IPS-15b (cell line): ENCODE measurements around the gene TULP3.

Source experiments
- H3K27me3 ChIP-seq: one replicate; pipeline ENCODE4 v1.6.1; 2013; ENCODE audit warnings: low read length; ENCODE audit not compliant: control insufficient read depth, insufficient read depth
- H3K36me3 ChIP-seq: one replicate; pipeline ENCODE4 v1.6.1; 2013; ENCODE audit warnings: low read length; ENCODE audit not compliant: control insufficient read depth, insufficient read depth
- H3K4me1 ChIP-seq: one replicate; pipeline ENCODE4 v1.6.1; 2013; ENCODE audit warnings: mild to moderate bottlenecking, low read length; ENCODE audit not compliant: control insufficient read depth, insufficient read depth
- H3K4me3 ChIP-seq: one replicate; pipeline ENCODE4 v1.5.1; 2013; ENCODE audit warnings: low read depth, low read length
- H3K9ac ChIP-seq: one replicate; pipeline ENCODE4 v1.6.1; 2013; ENCODE audit warnings: low read depth, mild to moderate bottlenecking, low read length
- H3K9me3 ChIP-seq: one replicate; pipeline ENCODE4 v1.6.1; 2013; ENCODE audit warnings: mild to moderate bottlenecking, low read length; ENCODE audit not compliant: control insufficient read depth, insufficient read depth

TULP3 gene

DNA sequence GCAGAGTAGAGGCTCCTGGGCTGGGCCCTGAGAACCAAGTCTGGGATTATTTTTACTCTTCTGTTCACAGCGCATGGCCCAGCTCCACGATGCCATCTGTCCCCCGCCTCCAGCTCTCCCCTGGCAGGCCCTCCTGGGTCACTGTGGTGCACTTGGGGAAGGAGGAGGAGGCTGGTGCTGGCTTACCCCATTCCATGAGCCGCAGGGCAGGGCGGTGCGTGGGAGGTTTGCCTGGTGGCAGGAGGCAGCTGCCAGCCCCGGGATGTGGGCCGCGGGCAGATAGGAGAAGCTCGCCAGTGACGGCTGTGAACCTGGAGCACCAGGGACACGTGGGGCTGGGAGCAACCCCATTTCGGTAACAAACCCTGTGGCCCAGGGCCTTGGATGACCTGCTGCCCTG is 91.7 kb downstream of the TULP3 start:
- H3K9ac ChIP-seq, result no peak overlapping the region
- peaks cover 25% of the 10 kb centered on the region for H3K36me3 ChIP-seq

GRCh38 chr12:2984249-2984648 is 93.6 kb downstream of the TULP3 start:
- Histone ChIP-seq H3K36me3 (peaks cover 23% of the 10 kb centered on the region), H3K9ac (no peak overlapping the region), H3K9me3 (no peaks in the 10 kb centered on the region), H3K27me3 (no peaks in the 10 kb centered on the region), H3K4me1 (no peaks in the 10 kb centered on the region), H3K4me3 (no peak overlapping the region)

More for the DNA sequence above, 91.7 kb downstream of the TULP3 start:
- Histone ChIP-seq H3K4me1 (no peaks in the 10 kb centered on the region), H3K27me3 (no peaks in the 10 kb centered on the region), H3K4me3 (no peak overlapping the region), H3K9me3 (no peaks in the 10 kb centered on the region)

DNA sequence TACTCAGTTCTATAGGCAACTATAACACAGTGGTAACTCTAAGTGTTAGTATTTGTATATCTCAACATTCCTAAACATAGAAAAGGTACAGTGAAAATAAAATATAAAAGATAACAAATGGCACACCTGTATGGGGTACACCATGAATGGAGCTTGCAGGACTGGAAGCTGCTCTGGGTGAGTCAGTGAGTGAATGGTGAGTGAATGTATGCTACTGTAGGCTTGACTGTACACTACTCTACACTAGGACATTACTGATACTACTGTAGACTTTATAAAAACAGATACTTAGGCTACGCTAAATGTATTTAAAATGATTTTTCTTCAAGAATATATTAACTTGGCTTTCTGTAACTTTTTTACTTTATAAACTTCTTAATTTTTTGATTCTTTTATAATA is 94.0 kb downstream of the TULP3 start:
- H3K36me3 ChIP-seq, result peaks cover 18% of the 10 kb centered on the region
- H3K9ac ChIP-seq, result no peak overlapping the region
- peaks cover 1% of the 10 kb centered on the region for H3K9me3 ChIP-seq
- H3K4me1 ChIP-seq, result no peaks in the 10 kb centered on the region
- no peak overlapping the region for H3K4me3 ChIP-seq
- no peaks in the 10 kb centered on the region for H3K27me3 ChIP-seq

DNA sequence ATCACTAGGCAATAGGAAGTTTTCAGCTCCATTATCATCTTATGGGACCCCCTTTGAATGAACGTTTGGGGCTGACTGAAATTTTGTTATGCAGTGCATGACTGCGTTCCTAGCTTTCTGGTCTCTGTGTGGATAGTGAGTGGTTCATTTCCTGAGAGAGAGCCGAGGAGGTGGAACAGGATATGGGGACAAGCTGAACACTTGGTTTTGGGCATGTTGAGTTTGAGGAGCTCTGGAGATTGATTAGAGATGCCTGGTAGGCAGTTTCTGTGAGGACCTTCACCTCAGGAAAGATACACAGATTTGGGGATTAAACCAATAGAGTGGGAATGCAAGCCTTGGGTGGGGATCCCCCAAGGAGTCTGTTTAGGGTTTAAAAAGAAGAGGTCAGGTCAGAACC is 96.2 kb downstream of the TULP3 start:
- H3K27me3 ChIP-seq, result no peaks in the 10 kb centered on the region
- H3K9ac ChIP-seq, result no peak overlapping the region
- H3K4me1 ChIP-seq, result no peaks in the 10 kb centered on the region
- peaks cover 4% of the 10 kb centered on the region for H3K9me3 ChIP-seq
- no peak overlapping the region for H3K4me3 ChIP-seq
- H3K36me3 ChIP-seq, result peaks cover 6% of the 10 kb centered on the region

GRCh38 chr12:2988494-2988893 is 97.8 kb downstream of the TULP3 start:
- H3K27me3 ChIP-seq, result no peaks in the 10 kb centered on the region
- no peaks in the 10 kb centered on the region for H3K36me3 ChIP-seq
- H3K4me3 ChIP-seq, result no peak overlapping the region
- no peaks in the 10 kb centered on the region for H3K4me1 ChIP-seq
- peaks cover 4% of the 10 kb centered on the region for H3K9me3 ChIP-seq
- no peak overlapping the region for H3K9ac ChIP-seq
